COLO668 (cell line): ENCODE data around the gene PRR14L.

ENCODE experiments used
- DNase-seq: peaks from one replicate; lab custom pipeline; 2025; ENCODE audit not compliant: unreplicated experiment; lab: John Stamatoyannopoulos, UW

Gene PRR14L

DNA sequence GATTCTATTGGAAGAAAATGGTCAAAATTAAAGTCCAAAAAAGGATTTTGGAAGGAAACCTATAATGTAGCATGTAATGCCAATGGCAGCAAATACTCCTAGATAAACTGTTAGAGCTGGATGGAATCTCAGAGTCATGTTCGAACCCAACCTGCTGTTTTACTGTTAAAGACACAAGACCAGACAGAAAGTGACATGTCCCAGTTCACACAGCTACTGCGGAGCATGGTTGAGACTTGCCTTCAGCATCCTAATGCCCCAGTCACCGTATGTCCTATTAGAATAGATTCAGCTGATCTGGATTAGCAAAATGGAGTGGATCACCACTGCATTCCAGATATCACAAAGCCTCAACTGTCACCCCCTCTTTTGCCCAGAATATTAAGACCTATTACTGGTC, 102.9 kb downstream of the PRR14L start:
- no peak for DNase-seq

DNA sequence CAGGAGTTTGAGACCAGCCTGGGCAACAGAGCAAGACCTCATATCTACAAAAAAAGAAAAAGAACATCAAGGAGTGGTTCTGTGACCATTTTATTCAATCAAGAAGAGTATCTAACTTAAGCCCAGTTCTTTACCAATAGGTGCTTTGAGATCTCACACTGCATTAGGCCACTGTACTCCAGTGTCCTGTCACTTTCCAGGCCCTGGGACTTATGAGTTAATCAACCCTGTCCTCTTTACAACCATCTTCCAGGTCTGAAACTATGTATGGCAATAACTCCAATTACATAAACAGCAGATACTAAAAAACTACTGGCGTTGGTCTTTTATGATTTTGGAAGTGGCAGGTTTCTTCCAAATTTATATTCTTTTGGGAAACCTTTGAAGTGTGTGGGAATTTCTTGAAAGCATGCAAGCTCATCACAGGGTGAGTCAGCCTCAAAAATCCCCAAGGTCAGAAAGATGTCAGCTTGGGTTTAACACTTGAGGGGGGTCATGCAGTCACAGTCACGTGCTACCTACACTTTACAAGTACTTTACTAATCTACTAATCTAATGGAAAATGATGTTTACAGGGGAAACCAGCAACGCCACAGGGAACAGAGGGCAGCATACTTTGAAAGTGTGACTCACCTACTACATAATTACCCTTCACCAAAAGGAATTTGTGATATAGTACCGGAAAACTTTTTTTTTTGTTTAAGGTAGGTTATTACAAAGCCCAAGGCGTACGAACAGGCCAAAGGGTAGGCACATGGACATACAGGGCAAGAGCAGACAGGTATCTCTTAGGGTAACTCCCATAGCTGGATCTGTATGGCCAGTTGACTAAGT, 103.5 kb downstream of the PRR14L start:
- no peak for DNase-seq

DNA sequence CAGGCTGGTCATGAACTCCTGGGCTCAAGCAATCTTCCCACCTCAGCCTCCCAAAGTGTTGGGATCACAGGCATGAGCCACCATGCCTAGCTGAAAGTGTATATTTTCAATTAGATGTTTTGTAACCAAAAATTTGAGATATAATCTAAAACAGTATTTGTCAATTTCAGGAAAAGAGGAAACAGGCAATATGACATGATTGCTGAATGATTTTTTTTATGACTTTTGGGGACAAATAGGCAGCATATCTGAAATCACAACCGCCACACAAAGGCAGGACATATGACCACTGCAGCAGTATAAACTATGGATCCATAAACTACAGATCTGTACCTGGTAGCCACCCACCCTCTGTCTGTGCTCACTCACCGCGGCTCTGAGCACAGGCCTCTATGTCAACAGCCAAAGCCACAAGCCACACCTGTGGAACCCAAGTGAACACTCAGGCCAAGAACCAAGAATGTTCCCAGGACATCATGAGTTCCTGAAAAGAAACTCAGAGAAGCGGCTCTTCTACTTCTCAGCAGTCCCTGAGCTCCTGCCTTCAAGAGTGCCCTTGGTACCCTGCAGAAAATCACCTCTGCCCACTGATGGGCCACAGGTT, 110.4 kb downstream of the PRR14L start:
- no peak for DNase-seq

DNA sequence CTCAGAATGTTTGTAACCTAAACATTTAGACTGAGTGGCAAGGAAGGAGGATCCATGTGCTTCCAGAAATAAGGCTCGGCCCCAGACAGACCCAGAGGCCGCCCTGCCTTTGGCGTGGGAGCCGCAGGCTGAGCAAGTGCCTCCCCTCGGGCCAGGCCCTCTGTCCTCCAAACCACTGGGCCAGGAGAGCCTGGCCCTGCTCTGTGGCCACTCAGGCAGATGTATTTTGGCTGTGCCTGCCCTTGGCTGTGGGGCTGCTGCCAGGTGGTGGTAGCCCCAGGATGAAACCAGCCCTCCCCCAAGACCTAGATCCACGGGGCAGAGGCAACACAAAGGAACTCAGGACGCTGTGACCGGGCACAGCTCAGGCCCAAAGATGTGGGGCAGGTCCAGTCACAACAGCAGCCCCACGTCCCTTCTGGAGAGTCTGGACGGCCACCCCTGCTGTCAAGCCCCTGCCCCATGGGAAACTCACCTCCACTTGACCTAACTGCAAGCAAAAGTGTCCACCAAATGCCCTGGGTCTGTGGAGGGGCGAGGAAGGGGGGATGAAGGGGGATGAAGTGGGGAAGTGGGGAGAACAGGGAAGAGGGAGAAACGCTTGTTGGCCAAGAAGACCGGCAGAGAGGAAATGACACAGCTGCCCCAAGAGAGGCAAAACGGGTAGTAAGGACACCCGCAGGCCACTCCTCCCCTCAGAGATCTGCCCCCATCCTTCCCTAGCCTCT, 111.9 kb downstream of the PRR14L start:
- no peak for DNase-seq

DNA sequence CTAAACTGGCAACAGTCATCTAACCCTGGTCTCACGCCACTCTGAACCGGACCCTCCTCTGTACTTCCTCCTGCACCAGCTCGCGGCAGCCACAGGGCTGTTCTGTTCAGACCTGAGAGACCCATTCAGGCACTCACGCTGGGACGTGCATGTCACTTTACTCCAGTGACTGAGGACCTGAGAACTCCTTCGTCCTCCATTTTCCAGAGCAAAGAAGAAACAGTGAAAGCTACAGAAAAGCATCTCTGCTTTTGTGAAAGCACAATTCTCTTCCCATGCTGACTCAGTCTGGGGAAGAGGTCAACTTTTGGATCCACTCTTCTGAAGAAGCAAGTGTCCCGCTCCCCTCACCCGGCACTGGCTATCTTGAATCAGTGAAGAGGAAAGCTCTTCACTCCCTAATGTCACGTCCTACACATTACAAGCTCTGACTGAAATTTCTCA, 112.5 kb downstream of the PRR14L start:
- no peak for DNase-seq

DNA sequence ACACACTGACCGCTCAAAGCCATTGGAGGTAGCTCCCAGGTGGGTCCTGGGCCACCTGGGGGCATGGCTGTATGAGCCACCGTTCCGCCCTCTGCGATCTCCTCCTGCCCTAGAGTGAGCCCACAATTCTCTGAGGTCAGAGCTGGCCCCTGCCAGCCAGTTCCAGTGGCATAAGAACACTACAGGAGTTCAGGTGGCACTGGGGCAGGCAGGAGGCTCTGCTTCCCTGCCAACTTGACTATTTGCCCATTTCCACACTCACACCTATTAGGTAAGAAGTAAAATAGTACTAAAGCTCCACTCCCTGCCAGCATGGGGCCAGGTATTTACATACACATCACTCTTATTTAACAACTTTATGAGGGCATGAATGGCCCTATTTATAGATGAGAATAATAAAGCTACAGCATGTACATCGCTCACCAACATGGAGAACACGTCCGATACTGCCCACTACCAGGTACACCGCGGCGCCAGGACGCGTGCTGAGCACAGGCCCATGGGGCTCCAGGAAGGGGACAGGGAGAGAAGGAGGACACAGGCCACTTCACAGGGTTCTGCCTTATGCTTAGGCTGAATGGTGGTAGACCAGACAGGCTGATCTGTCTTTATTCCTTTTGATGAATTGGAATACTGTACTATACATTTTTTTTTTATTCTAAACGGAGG, 114.2 kb downstream of the PRR14L start:
- no peak for DNase-seq

DNA sequence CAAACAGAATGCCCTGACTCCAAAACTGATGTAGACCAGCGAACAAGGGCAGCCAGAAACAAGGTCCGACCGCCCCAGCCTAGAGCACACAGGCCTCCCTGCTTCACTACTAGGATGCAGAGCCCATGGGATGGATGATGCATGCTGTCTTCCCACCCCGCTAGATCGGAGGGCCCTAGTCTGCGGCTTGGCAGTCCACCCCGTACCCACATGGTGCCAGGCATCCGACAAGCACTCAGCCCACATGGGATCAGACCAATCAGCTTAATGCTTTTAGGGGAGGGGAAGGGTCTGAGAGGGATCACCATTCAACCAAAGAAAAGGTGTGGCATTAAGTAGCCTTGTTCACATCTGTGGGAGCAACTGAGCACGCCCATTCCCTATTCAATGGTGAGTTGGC, 118.5 kb downstream of the PRR14L start:
- DNase-seq, result no peak
